A549 (cell line): Measurements from ENCODE around the gene BSDC1. TPM values are rescaled to one million over a fixed set of nuclear protein-coding genes. Genes with fewer than 3 reads are reported as not detected.

Experiments used
- ATAC-seq, 2 experiments: fragments of 200-7000 bp in 1 of 2; fragments of >200 bp in 1 of 2; cut with Nextera tagmentation in 1 of 2; cut with Tn5 transposase in 1 of 2; 3 replicates each; pipeline versions ENCODE4 v1.8.0 to v1.9.1; 2018 to 2020; ENCODE audit warnings: mild to moderate bottlenecking in 1 of 2, moderate library complexity in 1 of 2
- CTCF ChIA-PET: fragments of 300-600 bp; sonication (Branson Sonifier 250); formaldehyde crosslinking; extraction: SDS; loops from one replicate; lab custom pipeline; 2021; ENCODE audit warnings: antibody characterized with exemption, inconsistent platforms; lab: Yijun Ruan, JAX
- POLR2A ChIA-PET: fragments of 350-600 bp; formaldehyde crosslinking; extraction: SDS; loops from one replicate; lab custom pipeline; 2021; ENCODE audit warnings: antibody characterized with exemption, inconsistent platforms; lab: Yijun Ruan, JAX
- DNase-seq, 2 experiments: peaks; one replicate each; pipeline versions ENCODE4 v3.0.0 to v3.0.0-alpha.2; 2011 to 2016; ENCODE audit warnings: low read depth in 1 of 2, low spot score in 1 of 2
- FAIRE-seq: peaks from 2 replicates; lab custom pipeline; 2011; peaks lifted over from hg19 to GRCh38; lab: Jason Lieb, UNC
- H3K27ac ChIP-seq, 2 experiments: fragments of >200 bp; sonication (Bioruptor Twin); formaldehyde crosslinking; 3 replicates each; pipeline ENCODE4 v1.5.1; 2016 to 2017
- H3K4me1 ChIP-seq: fragments of >200 bp; sonication (Bioruptor Twin); formaldehyde crosslinking; 3 replicates; pipeline ENCODE4 v1.6.1; 2016
- H3K4me2 ChIP-seq: fragments of >200 bp; sonication (Bioruptor Twin); formaldehyde crosslinking; 3 replicates; pipeline ENCODE4 v1.6.1; 2016
- H3K4me3 ChIP-seq: fragments of >200 bp; sonication (Bioruptor Twin); formaldehyde crosslinking; 3 replicates; pipeline ENCODE4 v1.5.1; 2016
- H3K9me3 ChIP-seq: fragments of >200 bp; sonication (Bioruptor Twin); formaldehyde crosslinking; 3 replicates; pipeline ENCODE4 v1.6.1; 2016
- BHLHE40 ChIP-seq: IDR thresholded peaks from 2 replicates; pipeline ENCODE4 v1.6.1; 2012; ENCODE audit warnings: low read depth, low read length, inconsistent platforms
- EHF ChIP-seq: fragments of 250-450 bp; sonication (Bioruptor Pico); IDR thresholded peaks from 2 replicates; pipeline ENCODE4 v1.5.0; 2020; ENCODE audit warnings: mild to moderate bottlenecking
- EP300 ChIP-seq, 2 experiments: fragments of >200 bp; sonication (Bioruptor Twin); formaldehyde crosslinking; IDR thresholded peaks; 2 replicates in 1 of 2; 3 replicates in 1 of 2; pipeline ENCODE4 v1.6.1; 2016 to 2017
- ESRRA ChIP-seq: fragments of 150-350 bp; IDR thresholded peaks from 2 replicates; pipeline ENCODE4 v1.6.1; 2014; ENCODE audit warnings: mild to moderate bottlenecking, low read length, borderline replicate concordance
- FOSB ChIP-seq: fragments of 250-450 bp; sonication (Bioruptor Pico); IDR thresholded peaks from 2 replicates; pipeline ENCODE4 v1.5.0; 2020; ENCODE audit warnings: mild to moderate bottlenecking, moderate library complexity
- FOSL2 ChIP-seq, 2 experiments: fragments of 450-650 bp in 1 of 2; fragments of >200 bp in 1 of 2; sonication (Bioruptor Twin) in 1 of 2; formaldehyde crosslinking; IDR thresholded peaks; 2 replicates each; pipeline versions ENCODE4 v1.5.0 to v1.6.1; 2016 to 2020; ENCODE audit warnings: mild to moderate bottlenecking in 1 of 2, moderate library complexity in 1 of 2
- FOXS1 ChIP-seq: fragments of 250-450 bp; sonication (Bioruptor Pico); IDR thresholded peaks from 2 replicates; pipeline ENCODE4 v1.5.0; 2020; ENCODE audit warnings: mild to moderate bottlenecking, moderate library complexity
- HOXA7 ChIP-seq: fragments of 250-450 bp; sonication (Bioruptor Pico); IDR thresholded peaks from 2 replicates; pipeline ENCODE4 v1.5.0; 2020; ENCODE audit warnings: mild to moderate bottlenecking, moderate library complexity
- HOXB5 ChIP-seq: fragments of 250-450 bp; sonication (Bioruptor Pico); IDR thresholded peaks from 2 replicates; pipeline ENCODE4 v1.5.0; 2020; ENCODE audit warnings: mild to moderate bottlenecking, moderate library complexity
- JUNB ChIP-seq: fragments of >200 bp; sonication (Bioruptor Twin); formaldehyde crosslinking; IDR thresholded peaks from 2 replicates; pipeline ENCODE4 v1.6.1; 2016
- MAZ ChIP-seq: fragments of 150-350 bp; IDR thresholded peaks from 2 replicates; pipeline ENCODE4 v1.6.1; 2014; ENCODE audit warnings: antibody characterized with exemption, low read depth, low read length, borderline replicate concordance
- NFE2L2 ChIP-seq: fragments of 150-350 bp; conservative IDR thresholded peaks from 2 replicates; pipeline ENCODE4 v1.6.1; 2014; ENCODE audit warnings: low read length
- NR3C1 ChIP-seq: fragments of >200 bp; sonication (Bioruptor Twin); formaldehyde crosslinking; IDR thresholded peaks from 3 replicates; pipeline ENCODE4 v1.6.1; 2017
- RAD21 ChIP-seq, 2 experiments: fragments of >200 bp in 1 of 2; sonication (Bioruptor Twin) in 1 of 2; formaldehyde crosslinking in 1 of 2; IDR thresholded peaks in 1 of 2; conservative IDR thresholded peaks in 1 of 2; 2 replicates in 1 of 2; 3 replicates in 1 of 2; pipeline ENCODE4 v1.6.1; 2012 to 2018; ENCODE audit warnings: inconsistent platforms in 1 of 2
- RNF2 ChIP-seq: fragments of 200-600 bp; sonication (generic); IDR thresholded peaks from 2 replicates; pipeline ENCODE4 v1.6.1; 2016; ENCODE audit warnings: low read depth, mild to moderate bottlenecking, antibody characterized with exemption, moderate library complexity, borderline replicate concordance
- SREBF2 ChIP-seq: fragments of 450-650 bp; IDR thresholded peaks from 2 replicates; pipeline ENCODE4 v1.6.1; 2014; ENCODE audit warnings: mild to moderate bottlenecking, moderate library complexity
- ZC3H11A ChIP-seq: fragments of 450-650 bp; IDR thresholded peaks from 2 replicates; pipeline ENCODE4 v1.6.1; 2014; ENCODE audit warnings: antibody characterized with exemption, mild to moderate bottlenecking
- ZNF302 ChIP-seq: fragments of 250-450 bp; sonication (Bioruptor Pico); IDR thresholded peaks from 2 replicates; pipeline ENCODE4 v1.9.0; 2021; ENCODE audit warnings: inconsistent platforms, mild to moderate bottlenecking, moderate library complexity
- ZSCAN20 ChIP-seq: fragments of 250-450 bp; sonication (Bioruptor Pico); IDR thresholded peaks from 2 replicates; pipeline ENCODE4 v1.8.0; 2022; ENCODE audit warnings: mild to moderate bottlenecking, moderate library complexity
- WGBS: methylation state at CpG from one replicate; pipeline ENCODE4 v1.1.6; 2017; ENCODE audit errors: missing lambda C conversion rate; 5-methylcytosine and 5-hydroxymethylcytosine counted together
- polyA plus RNA-seq, 4 experiments: library from polyadenylated mRNA; depleted of rRNA in 3 of 4; stranded (reverse); fragments of >200 nt; fragmentation: RNase III in 1 of 4; extraction: RNeasy Plus Mini Kit Qiagen cat#74134 plus additional on column Dnase treatment in 1 of 4; gene quantifications; 2 replicates in 3 of 4; 3 replicates in 1 of 4; pipeline ENCODE4 v1.2.3, GENCODE V29; 2011 to 2017
- TF ChIP-seq, protein P1 (sequence below): fragments of 250-450 bp; sonication (Bioruptor Pico); IDR thresholded peaks from 2 replicates; pipeline ENCODE4 v1.5.0; 2021; ENCODE audit warnings: mild to moderate bottlenecking, moderate library complexity, borderline replicate concordance
- TF ChIP-seq, protein P2 (sequence below): IDR thresholded peaks from 2 replicates; pipeline ENCODE4 v1.6.1; 2012
- TF ChIP-seq, protein P3 (sequence below): fragments of 150-350 bp; IDR thresholded peaks from 2 replicates; pipeline ENCODE4 v1.6.1; 2014; ENCODE audit warnings: low read depth, mild to moderate bottlenecking, low read length
- TF ChIP-seq, protein P4 (sequence below): IDR thresholded peaks from 2 replicates; pipeline ENCODE4 v1.6.1; 2012

The BSDC1 gene
- polyA plus RNA-seq, 2 of the 4 experiments (the other 2 are of a cell fraction), result 19.9 to 22.7 TPM

DNA sequence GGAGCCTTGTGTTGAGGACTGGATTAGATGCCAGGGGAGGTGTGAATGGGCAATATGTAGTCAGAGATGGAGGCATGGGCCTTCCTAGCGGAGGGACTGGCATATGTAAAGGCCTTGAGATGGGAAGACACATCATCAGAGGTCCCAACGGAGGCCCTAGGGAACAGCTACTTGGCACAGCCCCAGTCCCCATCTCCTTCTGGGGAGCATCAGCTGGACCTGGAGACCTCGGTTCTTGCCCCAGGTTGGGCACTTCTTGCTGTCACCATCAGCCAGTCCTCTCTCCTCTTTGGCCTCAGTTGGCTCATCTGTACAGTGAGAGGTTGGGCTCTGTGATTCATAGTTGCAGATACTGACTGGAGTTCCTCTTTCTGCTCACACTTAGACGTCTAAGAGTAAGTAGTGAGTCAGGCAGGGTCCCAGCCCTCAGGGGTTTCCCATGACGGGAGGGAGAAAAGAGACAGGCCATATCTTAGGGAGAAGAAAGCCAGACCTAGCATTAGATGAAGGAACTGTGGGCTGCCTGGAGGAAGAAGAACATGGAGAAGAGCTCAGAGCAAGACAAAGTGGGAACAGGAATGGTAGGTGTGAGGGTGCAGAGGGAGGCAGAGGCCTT is 54.8 kb downstream of the BSDC1 start:
- H3K4me1 ChIP-seq, result peaks cover 9% of the 10 kb centered on the region; the same call in 2 of the 3 replicates
- H3K27ac ChIP-seq, result no peak overlapping the region
- POLR2A ChIA-PET, result no interaction called here
- FAIRE-seq (no peak), ATAC-seq (no peak), DNase-seq (no peak)
- no peak for TF ChIP-seq NR3C1
- TF ChIP-seq JUNB, result no peak
- TF ChIP-seq NFE2L2, result no peak
- no peak for TF ChIP-seq EP300 (IDR thresholded peaks at IDR 0.05)
- no peak for TF ChIP-seq ZSCAN20 (CRISPR knock-in tag)
- TF ChIP-seq, protein P1, sequence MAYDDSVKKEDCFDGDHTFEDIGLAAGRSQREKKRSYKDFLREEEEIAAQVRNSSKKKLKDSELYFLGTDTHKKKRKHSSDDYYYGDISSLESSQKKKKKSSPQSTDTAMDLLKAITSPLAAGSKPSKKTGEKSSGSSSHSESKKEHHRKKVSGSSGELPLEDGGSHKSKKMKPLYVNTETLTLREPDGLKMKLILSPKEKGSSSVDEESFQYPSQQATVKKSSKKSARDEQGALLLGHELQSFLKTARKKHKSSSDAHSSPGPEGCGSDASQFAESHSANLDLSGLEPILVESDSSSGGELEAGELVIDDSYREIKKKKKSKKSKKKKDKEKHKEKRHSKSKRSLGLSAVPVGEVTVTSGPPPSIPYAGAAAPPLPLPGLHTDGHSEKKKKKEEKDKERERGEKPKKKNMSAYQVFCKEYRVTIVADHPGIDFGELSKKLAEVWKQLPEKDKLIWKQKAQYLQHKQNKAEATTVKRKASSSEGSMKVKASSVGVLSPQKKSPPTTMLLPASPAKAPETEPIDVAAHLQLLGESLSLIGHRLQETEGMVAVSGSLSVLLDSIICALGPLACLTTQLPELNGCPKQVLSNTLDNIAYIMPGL (CRISPR knock-in tag), result no peak
- CTCF ChIA-PET, result no interaction called here
- WGBS, result 70% methylated on average over 5 of the region's 5 CpGs
- no peak overlapping the region for H3K4me2 ChIP-seq
- H3K4me3 ChIP-seq, result no peak overlapping the region
- H3K9me3 ChIP-seq, result no peaks in the 10 kb centered on the region

DNA sequence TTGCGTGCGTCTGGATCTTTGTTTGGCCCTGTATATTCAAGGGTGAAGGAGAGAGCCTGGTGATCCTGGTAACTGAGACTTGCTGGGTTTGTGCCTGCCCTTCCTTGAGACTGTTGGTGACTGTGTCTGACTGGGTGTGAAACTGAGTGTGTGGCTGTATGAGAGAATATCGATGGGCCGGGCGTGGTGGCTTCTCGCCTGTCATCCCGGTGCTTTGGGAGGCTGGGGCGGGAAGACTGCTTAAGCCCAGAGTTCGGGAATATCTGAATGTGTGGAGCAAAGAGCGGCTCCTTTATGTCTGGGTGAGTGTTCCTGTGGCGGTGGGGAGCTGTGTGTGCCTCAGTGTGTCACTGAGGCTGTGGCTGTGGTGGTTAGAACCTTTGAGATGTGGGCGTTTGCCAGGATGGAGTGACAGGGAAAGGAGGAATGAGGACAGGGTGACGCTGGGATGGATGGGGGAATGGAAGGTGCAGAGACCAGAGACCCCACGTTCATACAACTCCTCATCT is 55.5 kb downstream of the BSDC1 start:
- ATAC-seq (no peak), FAIRE-seq (no peak)
- TF ChIP-seq RNF2, result no peak
- TF ChIP-seq, protein P2, sequence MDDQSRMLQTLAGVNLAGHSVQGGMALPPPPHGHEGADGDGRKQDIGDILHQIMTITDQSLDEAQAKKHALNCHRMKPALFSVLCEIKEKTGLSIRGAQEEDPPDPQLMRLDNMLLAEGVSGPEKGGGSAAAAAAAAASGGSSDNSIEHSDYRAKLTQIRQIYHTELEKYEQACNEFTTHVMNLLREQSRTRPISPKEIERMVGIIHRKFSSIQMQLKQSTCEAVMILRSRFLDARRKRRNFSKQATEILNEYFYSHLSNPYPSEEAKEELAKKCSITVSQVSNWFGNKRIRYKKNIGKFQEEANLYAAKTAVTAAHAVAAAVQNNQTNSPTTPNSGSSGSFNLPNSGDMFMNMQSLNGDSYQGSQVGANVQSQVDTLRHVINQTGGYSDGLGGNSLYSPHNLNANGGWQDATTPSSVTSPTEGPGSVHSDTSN, result no peak
- TF ChIP-seq EHF (CRISPR knock-in tag), result no peak
- no peak for TF ChIP-seq FOSL2 (IDR thresholded peaks at IDR 0.05)
- TF ChIP-seq FOSL2 (CRISPR knock-in tag; IDR thresholded peaks at IDR 0.05), result no peak
- no peak for TF ChIP-seq ZC3H11A
- no peak for TF ChIP-seq HOXB5
- TF ChIP-seq HOXA7 (CRISPR knock-in tag), result no peak
- TF ChIP-seq MAZ, result no peak
- TF ChIP-seq, protein P3, sequence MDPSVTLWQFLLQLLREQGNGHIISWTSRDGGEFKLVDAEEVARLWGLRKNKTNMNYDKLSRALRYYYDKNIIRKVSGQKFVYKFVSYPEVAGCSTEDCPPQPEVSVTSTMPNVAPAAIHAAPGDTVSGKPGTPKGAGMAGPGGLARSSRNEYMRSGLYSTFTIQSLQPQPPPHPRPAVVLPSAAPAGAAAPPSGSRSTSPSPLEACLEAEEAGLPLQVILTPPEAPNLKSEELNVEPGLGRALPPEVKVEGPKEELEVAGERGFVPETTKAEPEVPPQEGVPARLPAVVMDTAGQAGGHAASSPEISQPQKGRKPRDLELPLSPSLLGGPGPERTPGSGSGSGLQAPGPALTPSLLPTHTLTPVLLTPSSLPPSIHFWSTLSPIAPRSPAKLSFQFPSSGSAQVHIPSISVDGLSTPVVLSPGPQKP, result no peak
- no peak for TF ChIP-seq FOXS1
- TF ChIP-seq, protein P4, sequence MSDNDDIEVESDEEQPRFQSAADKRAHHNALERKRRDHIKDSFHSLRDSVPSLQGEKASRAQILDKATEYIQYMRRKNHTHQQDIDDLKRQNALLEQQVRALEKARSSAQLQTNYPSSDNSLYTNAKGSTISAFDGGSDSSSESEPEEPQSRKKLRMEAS, result no peak
- TF ChIP-seq ESRRA, result no peak
- no peak for TF ChIP-seq FOSB (CRISPR knock-in tag)
- TF ChIP-seq RAD21 (conservative IDR thresholded peaks at IDR 0.05 in 1 of 2, IDR thresholded peaks at IDR 0.05 in 1 of 2), result no peak
- TF ChIP-seq SREBF2, result no peak
- no peak for TF ChIP-seq ZNF302 (CRISPR knock-in tag)
- TF ChIP-seq BHLHE40, result no peak
- TF ChIP-seq, all 56 proteins: peak for 0
- Histone ChIP-seq H3K4me3 (no peak overlapping the region), H3K27ac (no peak overlapping the region), H3K9me3 (no peaks in the 10 kb centered on the region), H3K4me1 (peaks cover 17% of the 10 kb centered on the region), H3K4me2 (no peak overlapping the region)
- DNase-seq, result no peak
- ChIA-PET POLR2A (interaction anchor here (1.3 kb wide), 1 partner anchor 13 kb away, joined by 5 read pairs; no protein-coding TSS in a partner anchor), CTCF (no interaction called here)
- 81% methylated on average over 14 of the region's 14 CpGs for WGBS
